ENCODE results near the gene LRRC45.

GRCh38 chr17:82061047-82061925, 38.2 kb downstream of the LRRC45 start:
- TF ChIP-seq, protein P1, sequence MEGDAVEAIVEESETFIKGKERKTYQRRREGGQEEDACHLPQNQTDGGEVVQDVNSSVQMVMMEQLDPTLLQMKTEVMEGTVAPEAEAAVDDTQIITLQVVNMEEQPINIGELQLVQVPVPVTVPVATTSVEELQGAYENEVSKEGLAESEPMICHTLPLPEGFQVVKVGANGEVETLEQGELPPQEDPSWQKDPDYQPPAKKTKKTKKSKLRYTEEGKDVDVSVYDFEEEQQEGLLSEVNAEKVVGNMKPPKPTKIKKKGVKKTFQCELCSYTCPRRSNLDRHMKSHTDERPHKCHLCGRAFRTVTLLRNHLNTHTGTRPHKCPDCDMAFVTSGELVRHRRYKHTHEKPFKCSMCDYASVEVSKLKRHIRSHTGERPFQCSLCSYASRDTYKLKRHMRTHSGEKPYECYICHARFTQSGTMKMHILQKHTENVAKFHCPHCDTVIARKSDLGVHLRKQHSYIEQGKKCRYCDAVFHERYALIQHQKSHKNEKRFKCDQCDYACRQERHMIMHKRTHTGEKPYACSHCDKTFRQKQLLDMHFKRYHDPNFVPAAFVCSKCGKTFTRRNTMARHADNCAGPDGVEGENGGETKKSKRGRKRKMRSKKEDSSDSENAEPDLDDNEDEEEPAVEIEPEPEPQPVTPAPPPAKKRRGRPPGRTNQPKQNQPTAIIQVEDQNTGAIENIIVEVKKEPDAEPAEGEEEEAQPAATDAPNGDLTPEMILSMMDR (IDR thresholded peaks at IDR 0.05; ENCODE audit: low read depth, low read length): no peak
- TF ChIP-seq EZH2phosphoT487 (IDR thresholded peaks at IDR 0.05; ENCODE audit: low read depth): no peak
